Measurements from ENCODE around the gene PLXNA1.

DNA sequence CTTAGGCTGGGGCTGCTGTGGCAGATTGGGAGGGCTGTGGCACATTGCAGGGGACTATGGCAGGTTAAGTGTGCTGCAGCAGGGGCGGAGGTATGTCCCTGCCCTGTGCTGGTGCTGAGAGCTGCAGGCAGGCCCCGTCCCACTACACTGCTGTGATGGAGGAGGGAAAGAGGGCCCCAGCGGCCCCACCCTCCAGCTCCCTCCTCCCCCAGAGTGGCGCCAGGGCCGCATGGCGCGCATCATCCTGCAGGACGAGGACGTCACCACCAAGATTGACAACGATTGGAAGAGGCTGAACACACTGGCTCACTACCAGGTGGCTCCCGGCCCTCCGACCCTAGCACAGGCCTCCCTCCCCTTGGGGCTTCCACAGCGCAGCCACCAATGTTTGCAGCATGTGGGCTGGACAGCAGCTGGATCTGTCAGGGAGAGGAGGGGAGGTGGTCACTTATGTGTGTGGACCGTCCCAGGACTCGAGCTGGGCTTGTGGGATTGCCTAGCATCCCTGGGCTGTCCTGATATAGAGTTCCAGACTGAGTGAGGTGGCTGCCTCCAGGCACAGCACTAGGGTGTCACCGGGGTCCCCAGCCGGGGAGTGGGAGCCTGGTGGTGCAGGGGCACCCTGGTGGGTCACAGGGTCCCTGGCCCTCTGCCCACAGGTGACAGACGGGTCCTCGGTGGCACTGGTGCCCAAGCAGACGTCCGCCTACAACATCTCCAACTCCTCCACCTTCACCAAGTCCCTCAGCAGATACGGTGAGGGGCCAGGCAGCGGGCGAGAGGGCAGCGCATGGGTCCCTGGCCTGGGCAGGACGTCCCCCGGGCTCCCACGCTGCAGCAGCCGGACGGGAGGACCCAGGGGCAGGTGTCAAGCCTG is 46.1 kb downstream of the PLXNA1 start:
- TF ChIP-seq EP300 (conservative IDR thresholded peaks at IDR 0.05; ENCODE audit: poor library complexity, severe bottlenecking) (no peak), POLR2AphosphoS5 (IDR thresholded peaks at IDR 0.05) (no peak), EZH2 (IDR thresholded peaks at IDR 0.05; ENCODE audit: borderline replicate concordance, insufficient read depth, low read length, poor library complexity, severe bottlenecking) (no peak), SMC3 (conservative IDR thresholded peaks at IDR 0.05; ENCODE audit: poor library complexity) (no peak)
- TF ChIP-seq, protein P1, sequence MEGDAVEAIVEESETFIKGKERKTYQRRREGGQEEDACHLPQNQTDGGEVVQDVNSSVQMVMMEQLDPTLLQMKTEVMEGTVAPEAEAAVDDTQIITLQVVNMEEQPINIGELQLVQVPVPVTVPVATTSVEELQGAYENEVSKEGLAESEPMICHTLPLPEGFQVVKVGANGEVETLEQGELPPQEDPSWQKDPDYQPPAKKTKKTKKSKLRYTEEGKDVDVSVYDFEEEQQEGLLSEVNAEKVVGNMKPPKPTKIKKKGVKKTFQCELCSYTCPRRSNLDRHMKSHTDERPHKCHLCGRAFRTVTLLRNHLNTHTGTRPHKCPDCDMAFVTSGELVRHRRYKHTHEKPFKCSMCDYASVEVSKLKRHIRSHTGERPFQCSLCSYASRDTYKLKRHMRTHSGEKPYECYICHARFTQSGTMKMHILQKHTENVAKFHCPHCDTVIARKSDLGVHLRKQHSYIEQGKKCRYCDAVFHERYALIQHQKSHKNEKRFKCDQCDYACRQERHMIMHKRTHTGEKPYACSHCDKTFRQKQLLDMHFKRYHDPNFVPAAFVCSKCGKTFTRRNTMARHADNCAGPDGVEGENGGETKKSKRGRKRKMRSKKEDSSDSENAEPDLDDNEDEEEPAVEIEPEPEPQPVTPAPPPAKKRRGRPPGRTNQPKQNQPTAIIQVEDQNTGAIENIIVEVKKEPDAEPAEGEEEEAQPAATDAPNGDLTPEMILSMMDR (IDR thresholded peaks at IDR 0.05; ENCODE audit: poor library complexity, severe bottlenecking): no peak
